HepG2 (cell line): Measurements from ENCODE around the gene LUZP1.

Experiments
- CTCF ChIP-seq: sonication (generic); formaldehyde crosslinking; IDR thresholded peaks from 2 replicates; pipeline ENCODE4 v1.5.0; 2020; ENCODE audit warnings: mild to moderate bottlenecking, missing genetic modification reagents, moderate library complexity
- MAFK ChIP-seq, 2 experiments: IDR thresholded peaks in 1 of 2; conservative IDR thresholded peaks in 1 of 2; 2 replicates each; pipeline ENCODE4 v1.6.1; 2011; ENCODE audit warnings: improper control_type of control experiment in 2 of 2, low read length in 2 of 2
- NFIC ChIP-seq: IDR thresholded peaks from 2 replicates; pipeline ENCODE4 v1.6.1; 2012; ENCODE audit warnings: mild to moderate bottlenecking, low read length, inconsistent platforms
- PITX1 ChIP-seq: sonication (generic); formaldehyde crosslinking; IDR thresholded peaks from 2 replicates; pipeline ENCODE4 v1.5.1; 2020; ENCODE audit warnings: mild to moderate bottlenecking, missing genetic modification reagents
- POGK ChIP-seq: sonication (generic); formaldehyde crosslinking; conservative IDR thresholded peaks from 2 replicates; pipeline ENCODE4 v1.8.0; 2022; ENCODE audit warnings: mild to moderate bottlenecking, moderate library complexity, missing genetic modification reagents
- SNAPC5 ChIP-seq: sonication (generic); formaldehyde crosslinking; IDR thresholded peaks from 2 replicates; pipeline ENCODE4 v1.8.1; 2023; ENCODE audit warnings: mild to moderate bottlenecking, missing genetic modification reagents, borderline replicate concordance
- SYNCRIP ChIP-seq: fragments of 200-400 bp; formaldehyde crosslinking; IDR thresholded peaks from 2 replicates; pipeline ENCODE4 v1.6.1; 2018; ENCODE audit warnings: mild to moderate bottlenecking, low read depth, low read length; ENCODE audit not compliant: insufficient read depth
- ZKSCAN1 ChIP-seq: fragments of 150-350 bp; IDR thresholded peaks from 2 replicates; pipeline ENCODE4 v1.6.1; 2014; ENCODE audit warnings: low read length
- ZNF790 ChIP-seq: sonication (generic); formaldehyde crosslinking; IDR thresholded peaks from 2 replicates; pipeline ENCODE4 v1.8.0; 2022; ENCODE audit warnings: missing genetic modification reagents, mild to moderate bottlenecking, borderline replicate concordance

GRCh38 chr1:23169727-23170335 is 1.2 kb upstream of the LUZP1 start:
- TF ChIP-seq ZKSCAN1 (no peak), PITX1 (CRISPR knock-in tag) (no peak), CTCF (CRISPR knock-in tag) (no peak), SYNCRIP (no peak), SNAPC5 (CRISPR knock-in tag) (no peak), ZNF790 (CRISPR knock-in tag) (no peak), MAFK (conservative IDR thresholded peaks at IDR 0.05 in 1 of 2, IDR thresholded peaks at IDR 0.05 in 1 of 2; ENCODE audit: low read length in 2 of 2) (no peak), POGK (CRISPR knock-in tag) (no peak), NFIC (no peak)
